Osteoblast (primary cell): Measurements from ENCODE around the gene ASRGL1. TPM values are rescaled to one million over a fixed set of nuclear protein-coding genes. Genes with fewer than 3 reads are reported as not detected.
A peak's percentile ranks its signal among the peaks of the same experiment; 100 is the strongest.

ENCODE experiments used
- DNase-seq: peaks from one replicate; pipeline ENCODE4 v3.0.0; 2011; ENCODE audit warnings: low spot score, mixed read lengths; ENCODE audit not compliant: insufficient read length; ENCODE audit errors: missing footprints
- H2AFZ ChIP-seq: 2 replicates; pipeline ENCODE4 v1.6.0; 2011; ENCODE audit warnings: mild to moderate bottlenecking, low read length
- H3K27ac ChIP-seq: 2 replicates; pipeline ENCODE4 v1.5.1; 2011; ENCODE audit warnings: mild to moderate bottlenecking, low read depth, low read length, moderate library complexity
- H3K27me3 ChIP-seq: 2 replicates; pipeline ENCODE4 v1.6.0; 2012; ENCODE audit warnings: mild to moderate bottlenecking, control low read depth, inconsistent platforms, low read length, moderate library complexity; ENCODE audit not compliant: insufficient read depth
- H3K36me3 ChIP-seq: 2 replicates; pipeline ENCODE4 v1.5.1; 2011; ENCODE audit warnings: mild to moderate bottlenecking, low read length, control low read depth, moderate library complexity; ENCODE audit not compliant: insufficient read depth
- H3K4me1 ChIP-seq: 2 replicates; pipeline ENCODE4 v1.5.1; 2011; ENCODE audit warnings: mild to moderate bottlenecking, low read length, control low read depth, moderate library complexity; ENCODE audit not compliant: insufficient read depth
- H3K4me2 ChIP-seq: 2 replicates; pipeline ENCODE4 v1.6.0; 2011; ENCODE audit warnings: mild to moderate bottlenecking, low read length; ENCODE audit not compliant: insufficient read depth
- H3K4me3 ChIP-seq: fragments of 200-600 bp; sonication (generic); 3 replicates; pipeline ENCODE4 v1.5.1; 2012; ENCODE audit warnings: mild to moderate bottlenecking, low read length, inconsistent platforms; ENCODE audit not compliant: insufficient read depth
- H3K79me2 ChIP-seq: 2 replicates; pipeline ENCODE4 v1.6.0; 2012; ENCODE audit warnings: mild to moderate bottlenecking, low read length, control low read depth, inconsistent platforms; ENCODE audit not compliant: insufficient read depth
- H3K9me3 ChIP-seq: 2 replicates; pipeline ENCODE4 v1.5.1; 2011; ENCODE audit warnings: low read depth, low read length, control low read depth
- H4K20me1 ChIP-seq: 2 replicates; pipeline ENCODE4 v1.6.0; 2012; ENCODE audit warnings: mild to moderate bottlenecking, low read length, control low read depth; ENCODE audit not compliant: insufficient read depth
- total RNA-seq: library from RNA; depleted of rRNA; stranded (reverse); fragments of >200 nt; gene quantifications from 2 replicates; pipeline ENCODE4 v1.2.3, GENCODE V29; 2012
- TF ChIP-seq, protein P1 (sequence below): IDR thresholded peaks from 2 replicates; pipeline ENCODE4 v1.5.1; 2011; ENCODE audit warnings: mild to moderate bottlenecking, low read depth, low read length, moderate library complexity; ENCODE audit errors: extremely low read depth

Gene ASRGL1
- total RNA-seq, 1 donor = 0.36 TPM

DNA sequence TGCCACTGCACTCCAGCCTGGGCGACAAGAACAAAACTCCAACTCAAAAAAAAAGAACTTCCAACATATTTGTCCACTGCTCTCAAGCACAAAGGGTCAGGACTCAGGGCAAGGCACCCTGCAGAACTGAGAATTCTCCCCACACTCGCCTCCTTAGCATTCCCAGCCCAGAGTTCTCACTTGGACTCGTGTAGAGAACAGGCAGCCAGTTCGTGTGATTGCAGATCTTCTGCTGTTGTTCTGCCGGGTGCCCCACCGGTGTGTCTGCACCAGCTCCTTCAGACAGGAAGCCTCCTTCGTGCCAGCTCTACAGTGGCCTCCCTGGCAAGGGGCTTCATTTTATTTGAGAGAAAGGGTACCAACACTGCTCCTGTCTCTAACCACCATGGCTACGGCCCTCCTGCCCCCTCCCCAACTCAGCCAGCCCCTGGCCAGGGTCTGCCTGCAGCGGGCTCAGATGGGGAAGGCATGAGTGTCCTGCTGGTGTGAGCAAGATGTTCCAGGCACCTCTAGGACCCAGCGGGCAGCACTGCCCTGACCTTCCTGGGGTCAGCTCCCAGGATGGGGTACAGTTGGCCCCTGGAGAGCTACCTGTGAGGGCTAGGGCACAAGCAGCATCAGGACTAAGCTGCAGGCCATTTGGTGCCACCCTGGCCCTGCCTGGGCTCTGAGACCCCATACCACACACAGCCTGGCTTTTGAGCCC is 62.1 kb downstream of the ASRGL1 start:
- Histone ChIP-seq H3K4me2 (no peak overlapping the region), H3K79me2 (no peaks in the 10 kb centered on the region), H3K27me3 (no peaks in the 10 kb centered on the region), H3K9me3 (no peaks in the 10 kb centered on the region), H3K27ac (no peak overlapping the region), H4K20me1 (no peaks in the 10 kb centered on the region), H3K4me3 (no peak overlapping the region), H3K36me3 (no peaks in the 10 kb centered on the region), H2AFZ (no peak overlapping the region), H3K4me1 (peaks cover 35% of the 10 kb centered on the region)
- TF ChIP-seq, protein P1, sequence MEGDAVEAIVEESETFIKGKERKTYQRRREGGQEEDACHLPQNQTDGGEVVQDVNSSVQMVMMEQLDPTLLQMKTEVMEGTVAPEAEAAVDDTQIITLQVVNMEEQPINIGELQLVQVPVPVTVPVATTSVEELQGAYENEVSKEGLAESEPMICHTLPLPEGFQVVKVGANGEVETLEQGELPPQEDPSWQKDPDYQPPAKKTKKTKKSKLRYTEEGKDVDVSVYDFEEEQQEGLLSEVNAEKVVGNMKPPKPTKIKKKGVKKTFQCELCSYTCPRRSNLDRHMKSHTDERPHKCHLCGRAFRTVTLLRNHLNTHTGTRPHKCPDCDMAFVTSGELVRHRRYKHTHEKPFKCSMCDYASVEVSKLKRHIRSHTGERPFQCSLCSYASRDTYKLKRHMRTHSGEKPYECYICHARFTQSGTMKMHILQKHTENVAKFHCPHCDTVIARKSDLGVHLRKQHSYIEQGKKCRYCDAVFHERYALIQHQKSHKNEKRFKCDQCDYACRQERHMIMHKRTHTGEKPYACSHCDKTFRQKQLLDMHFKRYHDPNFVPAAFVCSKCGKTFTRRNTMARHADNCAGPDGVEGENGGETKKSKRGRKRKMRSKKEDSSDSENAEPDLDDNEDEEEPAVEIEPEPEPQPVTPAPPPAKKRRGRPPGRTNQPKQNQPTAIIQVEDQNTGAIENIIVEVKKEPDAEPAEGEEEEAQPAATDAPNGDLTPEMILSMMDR = no peak
- DNase-seq = peak; percentile 84

DNA sequence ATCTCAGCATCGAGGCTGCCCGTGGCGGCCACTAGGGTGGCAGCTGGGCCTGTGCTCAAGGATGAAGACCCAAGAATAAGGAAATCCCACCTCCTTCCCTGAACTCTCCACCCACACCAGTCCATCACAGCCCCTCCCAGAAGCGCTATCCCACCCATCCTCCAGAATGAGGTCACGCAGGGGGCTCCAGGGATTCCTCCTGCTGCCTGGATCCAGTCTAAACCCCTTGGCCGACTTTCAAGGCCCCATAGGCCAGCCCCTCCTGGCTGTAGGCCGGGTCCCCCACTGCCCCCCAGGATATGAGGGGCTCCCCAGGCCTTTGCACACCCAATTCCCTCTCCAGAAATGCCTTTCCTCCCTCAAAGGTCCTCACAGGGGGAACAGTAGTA is 62.6 kb downstream of the ASRGL1 start:
- H3K4me2 ChIP-seq = no peak overlapping the region
- TF ChIP-seq, protein P1 = no peak
- no peaks in the 10 kb centered on the region for H3K9me3 ChIP-seq

GRCh38 chr11:62400281-62400680 is 63.0 kb downstream of the ASRGL1 start:
- TF ChIP-seq, protein P1 = no peak
- Histone ChIP-seq H3K9me3 (no peaks in the 10 kb centered on the region), H3K27me3 (no peaks in the 10 kb centered on the region), H2AFZ (peak overlapping the region; percentile 65), H3K79me2 (no peaks in the 10 kb centered on the region), H4K20me1 (no peaks in the 10 kb centered on the region), H3K27ac (no peak overlapping the region), H3K4me1 (peaks cover 28% of the 10 kb centered on the region), H3K36me3 (no peaks in the 10 kb centered on the region), H3K4me3 (no peak overlapping the region), H3K4me2 (peak overlapping the region; percentile 48)
- peak; percentile 35 for DNase-seq

More for the DNA sequence above, 62.6 kb downstream of the ASRGL1 start:
- Histone ChIP-seq H2AFZ (no peak overlapping the region), H4K20me1 (no peaks in the 10 kb centered on the region), H3K4me1 (peaks cover 31% of the 10 kb centered on the region), H3K27me3 (no peaks in the 10 kb centered on the region), H3K4me3 (no peak overlapping the region), H3K27ac (no peak overlapping the region), H3K79me2 (no peaks in the 10 kb centered on the region), H3K36me3 (no peaks in the 10 kb centered on the region)
- DNase-seq = peak; percentile 37

DNA sequence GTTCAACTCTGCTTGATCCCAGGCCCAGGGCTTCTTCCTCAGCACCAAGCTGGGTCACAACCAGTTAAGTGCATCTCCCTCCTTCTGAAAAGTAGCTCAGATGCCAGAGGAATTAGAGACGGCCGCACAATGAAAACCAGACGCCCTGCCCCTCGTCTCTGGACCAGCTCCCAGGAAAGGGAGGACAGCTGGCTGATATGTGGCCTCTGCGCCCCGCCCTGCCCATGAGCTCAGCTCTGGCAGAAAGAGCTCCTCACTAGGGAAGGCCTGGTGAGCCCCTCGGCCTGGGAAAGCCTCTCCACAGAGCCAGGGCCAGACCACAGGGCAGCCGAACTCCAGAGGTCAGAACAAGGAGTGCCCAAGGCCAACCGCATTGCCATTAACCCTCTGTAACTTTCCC is 63.5 kb downstream of the ASRGL1 start:
- TF ChIP-seq, protein P1 = no peak
- Histone ChIP-seq H3K4me2 (peak overlapping the region; percentile 48), H3K9me3 (no peaks in the 10 kb centered on the region), H3K36me3 (no peaks in the 10 kb centered on the region), H3K79me2 (no peaks in the 10 kb centered on the region), H3K4me3 (peak overlapping the region; percentile 19), H4K20me1 (no peaks in the 10 kb centered on the region), H2AFZ (peak overlapping the region; percentile 65), H3K4me1 (peaks cover 25% of the 10 kb centered on the region), H3K27ac (no peak overlapping the region), H3K27me3 (no peaks in the 10 kb centered on the region)
- DNase-seq = peak; percentile 98
